ENCODE data around the gene C2orf68. TPM values are rescaled to one million over a fixed set of nuclear protein-coding genes. Genes with fewer than 3 reads are reported as not detected.
"Not testable (repeated sequence)": the region's sequence is repeated elsewhere in the genome, so short reads cannot be mapped to it uniquely, and the experiment has no call there.

The C2orf68 gene
- total RNA-seq, 1 donor from 2014 or later, result 36.3 TPM

DNA sequence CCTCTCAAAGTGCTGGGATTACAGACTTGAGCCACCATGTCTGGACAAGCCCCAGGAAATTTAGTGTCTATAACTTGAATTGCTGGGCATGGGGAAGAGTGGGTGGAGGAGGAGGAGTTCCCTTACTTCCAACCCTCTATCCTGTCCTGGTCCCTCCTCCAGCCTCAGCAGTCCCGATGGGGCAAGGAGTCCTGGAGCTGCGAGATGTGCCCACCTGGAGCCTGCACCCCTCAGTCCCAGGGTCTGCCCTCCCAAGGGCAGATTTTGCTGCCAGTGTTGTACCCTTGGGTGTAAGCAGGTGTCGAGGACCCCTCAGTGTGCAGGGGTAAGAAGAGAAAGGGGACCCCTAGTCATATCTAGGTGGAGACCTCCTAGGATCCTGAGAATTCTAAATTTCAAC, 31.7 kb downstream of the C2orf68 start:
- Mint-ChIP-seq H3K4me3 (peak overlapping the region; percentile 63), H3K4me1 (ENCODE audit: low read depth) (peaks cover 52% of the 10 kb centered on the region), H3K27ac (no peak overlapping the region), H3K27me3 (ENCODE audit: insufficient read depth) (no peaks in the 10 kb centered on the region), H3K36me3 (ENCODE audit: low read depth) (peaks cover 20% of the 10 kb centered on the region), H3K9me3 (no peaks in the 10 kb centered on the region)
- intact Hi-C loops (cut with micrococcal nuclease), result no loop called here
- no peak for DNase-seq (ENCODE audit: low spot score)

DNA sequence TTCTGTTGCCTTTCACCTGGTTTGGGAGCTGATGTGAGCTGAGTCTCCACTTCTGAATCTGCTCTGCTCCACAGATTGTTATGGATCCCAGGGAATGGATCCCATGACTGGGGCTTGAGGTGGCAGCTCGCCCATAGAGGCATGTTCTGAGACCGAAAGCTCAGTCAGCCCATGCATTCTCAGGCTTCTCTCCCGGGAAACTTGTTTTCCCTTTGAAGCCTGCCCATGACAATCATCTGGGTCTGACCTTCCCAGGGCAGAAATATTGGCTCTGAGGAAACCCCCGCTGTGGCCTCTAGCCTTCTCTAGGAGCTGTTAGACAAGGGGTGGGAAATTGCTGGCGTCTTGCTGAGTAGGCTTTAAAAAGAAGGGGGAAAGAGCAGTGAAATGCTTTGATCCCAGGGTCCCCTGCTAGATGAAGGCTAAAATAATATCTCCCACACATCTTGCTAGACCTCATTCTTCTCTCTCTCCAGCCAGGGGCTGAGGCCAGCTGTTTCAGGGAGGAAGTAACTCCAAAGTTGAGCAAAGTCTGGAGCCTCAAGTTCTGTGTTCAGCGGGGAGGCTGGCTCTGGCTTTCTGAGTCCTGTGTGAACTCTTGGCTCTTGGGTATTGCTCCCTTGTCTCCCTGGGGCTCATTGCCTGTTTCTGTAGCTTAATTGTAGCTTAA, 32.5 kb downstream of the C2orf68 start:
- H3K9me3 Mint-ChIP-seq, result no peaks in the 10 kb centered on the region
- H3K36me3 Mint-ChIP-seq (ENCODE audit: low read depth), result peaks cover 20% of the 10 kb centered on the region

DNA sequence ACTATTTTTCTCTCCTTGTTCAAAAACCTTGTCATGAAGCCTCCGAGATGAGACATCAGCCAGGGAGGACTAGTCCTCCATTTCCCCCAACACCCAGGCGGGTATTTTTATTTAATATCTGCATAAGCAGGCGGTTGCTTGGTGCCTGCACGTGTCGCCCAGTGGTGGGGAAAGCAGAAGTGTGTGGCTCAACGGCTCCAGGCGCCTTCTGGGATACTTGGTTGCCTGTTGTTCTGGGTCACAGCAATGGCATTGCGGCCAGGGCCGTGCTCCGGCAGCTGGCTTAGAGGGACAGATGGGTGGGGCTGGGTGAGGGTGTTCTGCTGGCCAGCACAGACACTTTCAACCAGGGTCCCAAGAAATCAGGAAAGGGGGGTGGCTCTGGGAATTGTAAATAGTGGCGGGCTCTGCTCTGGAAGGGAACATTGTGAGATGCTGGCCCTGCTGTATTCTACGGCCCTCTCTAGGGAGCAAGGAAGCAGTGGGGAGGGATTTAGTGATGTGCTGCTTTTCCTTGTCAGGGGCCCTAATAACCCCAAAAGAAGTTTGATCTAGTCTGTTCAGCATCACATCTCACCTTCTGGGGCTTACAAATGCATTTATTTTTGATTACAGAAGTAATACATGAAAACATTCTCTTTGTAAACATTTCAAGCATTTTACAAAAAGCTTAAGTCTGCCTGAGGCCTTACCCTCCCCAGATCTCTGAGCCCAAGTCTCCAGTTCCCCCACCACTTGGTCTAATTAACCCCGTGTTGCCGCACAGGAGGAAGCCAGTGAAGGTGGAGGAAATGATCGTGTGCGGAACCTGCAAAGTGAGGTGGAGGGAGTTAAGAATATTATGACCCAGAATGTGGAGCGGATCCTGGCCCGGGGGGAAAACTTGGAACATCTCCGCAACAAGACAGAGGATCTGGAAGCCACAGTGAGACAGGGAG, 33.4 kb downstream of the C2orf68 start:
- DNase-seq (ENCODE audit: low spot score), result no peak
- H3K27me3 Mint-ChIP-seq (ENCODE audit: insufficient read depth), result no peaks in the 10 kb centered on the region
- H3K4me3 Mint-ChIP-seq, result peak overlapping the region; percentile 91
- peaks cover 39% of the 10 kb centered on the region for H3K4me1 Mint-ChIP-seq (ENCODE audit: low read depth)
- peak overlapping the region; percentile 86 for H3K27ac Mint-ChIP-seq
- intact Hi-C loops (cut with micrococcal nuclease), result loop anchor here (1.0 to 2.0 kb wide), 2 partner anchors 16 to 17 kb away; partner anchors contain the start of genes GGCX and RNF181
- H3K9me3 Mint-ChIP-seq, result no peaks in the 10 kb centered on the region
- H3K36me3 Mint-ChIP-seq (ENCODE audit: low read depth), result peaks cover 19% of the 10 kb centered on the region

More for the DNA sequence above, 32.5 kb downstream of the C2orf68 start:
- H3K27me3 Mint-ChIP-seq (ENCODE audit: insufficient read depth), result no peaks in the 10 kb centered on the region
- peaks cover 45% of the 10 kb centered on the region for H3K4me1 Mint-ChIP-seq (ENCODE audit: low read depth)
- peak overlapping the region; percentile 91 for H3K4me3 Mint-ChIP-seq
- no peak overlapping the region for H3K27ac Mint-ChIP-seq
- DNase-seq (ENCODE audit: low spot score), result no peak
- intact Hi-C loops (cut with micrococcal nuclease), result loop anchor here (2.0 kb wide), 1 partner anchor 15 kb away; the partner anchor contains the start of gene RNF181

DNA sequence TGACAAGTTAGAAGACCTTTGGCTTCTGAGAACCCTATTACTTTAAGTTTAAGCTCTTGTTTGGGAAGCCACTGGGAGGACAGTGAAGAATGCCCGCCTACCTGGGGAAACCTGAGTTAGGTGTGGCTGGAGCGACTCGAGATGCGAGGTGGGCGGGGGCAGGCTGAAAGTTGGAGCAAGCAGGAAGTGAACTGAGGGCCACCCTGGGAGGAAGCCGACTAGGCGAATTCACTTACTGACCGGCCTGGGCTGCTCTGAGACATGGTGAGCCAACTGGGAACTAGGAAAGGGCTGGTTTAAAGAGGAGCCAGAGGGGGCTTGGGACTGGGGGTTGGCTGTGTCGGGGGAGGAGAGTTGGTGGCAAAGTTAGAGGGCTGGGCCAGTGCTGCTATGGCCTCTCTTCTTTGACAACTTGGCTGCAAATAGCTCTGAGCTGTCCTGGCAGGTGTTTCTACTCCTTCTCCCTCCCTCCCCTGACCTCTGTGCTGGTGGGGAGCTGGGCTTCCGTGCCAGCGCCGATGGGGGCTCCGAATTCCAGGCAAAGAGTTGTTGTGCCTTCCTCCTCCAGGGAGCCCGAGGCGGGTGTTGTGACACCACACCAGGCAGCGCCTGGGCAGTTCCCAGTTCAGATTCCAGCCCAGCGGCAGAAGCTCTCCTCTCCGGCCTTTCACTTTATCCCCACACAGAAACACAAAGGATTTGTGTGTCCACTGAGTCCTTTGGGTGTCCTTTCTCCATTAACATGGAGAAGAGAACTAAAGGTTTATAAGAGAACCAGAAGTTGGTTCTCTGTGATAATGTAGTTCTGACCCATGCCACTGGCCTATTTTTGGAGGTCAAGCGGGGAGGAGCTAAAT, 34.3 kb downstream of the C2orf68 start, which contains the start of gene VAMP8:
Gene VAMP8, plus strand, starts transcription at position 201 of the 857 bp plus-strand sequence. Its CDS starts 61 bp downstream, at position 262.
- intact Hi-C loops (cut with micrococcal nuclease), result loop anchor here (1.0 to 2.0 kb wide), 2 partner anchors 16 to 17 kb away; partner anchors contain the start of genes GGCX and RNF181
- Mint-ChIP-seq H3K27ac (peak within 1 kb of the TSS; percentile 86), H3K4me1 (ENCODE audit: low read depth) (peaks cover 35% of the 10 kb centered on the region), H3K9me3 (no peaks in the 10 kb centered on the region), H3K36me3 (ENCODE audit: low read depth) (peaks cover 17% of the 10 kb centered on the region), H3K4me3 (peak within 1 kb of the TSS; percentile 91), H3K27me3 (ENCODE audit: insufficient read depth) (peaks cover 3% of the 10 kb centered on the region)
- peak; percentile 52 for DNase-seq (ENCODE audit: low spot score)

DNA sequence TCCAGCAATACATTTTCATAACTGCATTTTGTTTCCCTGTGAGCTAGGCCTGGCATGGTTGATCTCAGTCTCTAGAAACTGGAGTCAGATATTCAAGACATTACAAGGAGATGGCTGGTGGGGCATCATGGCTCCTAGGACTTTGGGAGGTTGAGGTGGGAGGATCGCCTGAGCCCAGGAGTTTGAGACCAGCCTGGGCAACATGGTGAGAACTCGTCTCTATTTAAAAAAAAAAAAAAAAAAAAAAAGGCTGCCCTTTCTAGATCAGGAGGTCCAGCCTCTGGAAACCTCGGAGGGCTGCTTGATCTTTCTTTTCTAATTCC, 34.8 kb downstream of the C2orf68 start:
- Mint-ChIP-seq H3K27ac (peak overlapping the region; percentile 86), H3K4me3 (peak overlapping the region; percentile 91), H3K4me1 (ENCODE audit: low read depth) (peaks cover 35% of the 10 kb centered on the region), H3K27me3 (ENCODE audit: insufficient read depth) (peaks cover 6% of the 10 kb centered on the region), H3K36me3 (ENCODE audit: low read depth) (peaks cover 14% of the 10 kb centered on the region), H3K9me3 (no peaks in the 10 kb centered on the region)
- intact Hi-C loops (cut with micrococcal nuclease), result no loop called here
- no peak for DNase-seq (ENCODE audit: low spot score)

DNA sequence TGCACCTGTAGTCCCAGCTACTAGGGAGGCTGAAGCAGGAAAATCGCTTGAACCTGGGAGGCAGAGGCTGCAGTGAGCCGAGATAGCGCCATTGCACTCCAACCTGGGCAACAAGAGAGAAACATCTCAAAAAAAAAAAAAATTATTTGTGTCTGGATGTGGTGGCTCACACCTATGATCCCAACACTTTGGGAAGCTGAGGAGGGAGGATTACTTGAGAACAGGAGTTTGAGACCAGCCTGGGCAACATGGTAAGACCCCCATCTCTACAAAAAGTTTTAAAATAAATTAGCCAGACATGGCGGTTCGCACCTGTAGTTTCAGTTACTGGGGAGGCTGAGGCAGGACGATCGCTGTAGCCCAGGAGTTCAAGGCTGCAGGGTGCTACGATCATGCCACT, 36.1 kb downstream of the C2orf68 start:
- Mint-ChIP-seq H3K9me3 (no peaks in the 10 kb centered on the region), H3K4me1 (ENCODE audit: low read depth) (peaks cover 35% of the 10 kb centered on the region), H3K36me3 (ENCODE audit: low read depth) (peaks cover 7% of the 10 kb centered on the region), H3K27me3 (ENCODE audit: insufficient read depth) (peaks cover 13% of the 10 kb centered on the region), H3K27ac (no peak overlapping the region), H3K4me3 (no peak overlapping the region)
- intact Hi-C loops (cut with micrococcal nuclease), result no loop called here
- DNase-seq (ENCODE audit: low spot score), result no peak

DNA sequence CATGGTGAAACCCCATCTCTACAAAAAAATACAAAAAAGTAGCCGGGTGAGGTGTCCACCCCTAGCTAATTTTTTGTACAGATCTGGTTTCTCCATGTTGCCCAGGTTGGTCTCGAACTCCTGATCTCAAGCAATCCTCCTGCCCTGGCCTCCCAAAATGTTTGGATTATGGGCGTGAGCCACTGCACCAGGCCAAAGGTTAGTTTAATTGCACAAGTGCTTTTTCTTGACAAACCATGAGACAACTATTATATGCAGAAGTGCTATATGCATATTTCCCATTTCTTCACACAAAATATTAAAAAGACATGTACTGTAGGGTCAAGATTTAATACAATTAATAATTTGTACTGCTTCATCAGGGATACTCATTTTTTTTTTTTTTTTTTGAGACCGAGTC, 45.6 kb downstream of the C2orf68 start:
- H3K4me1 Mint-ChIP-seq (ENCODE audit: low read depth), result peaks cover 9% of the 10 kb centered on the region
- no peak overlapping the region for H3K4me3 Mint-ChIP-seq
- peaks cover 17% of the 10 kb centered on the region for H3K27me3 Mint-ChIP-seq (ENCODE audit: insufficient read depth)
- intact Hi-C loops (cut with micrococcal nuclease), result no loop called here
- H3K27ac Mint-ChIP-seq, result no peak overlapping the region
- no peak for DNase-seq (ENCODE audit: low spot score)
- no peaks in the 10 kb centered on the region for H3K9me3 Mint-ChIP-seq
- H3K36me3 Mint-ChIP-seq (ENCODE audit: low read depth), result no peaks in the 10 kb centered on the region

DNA sequence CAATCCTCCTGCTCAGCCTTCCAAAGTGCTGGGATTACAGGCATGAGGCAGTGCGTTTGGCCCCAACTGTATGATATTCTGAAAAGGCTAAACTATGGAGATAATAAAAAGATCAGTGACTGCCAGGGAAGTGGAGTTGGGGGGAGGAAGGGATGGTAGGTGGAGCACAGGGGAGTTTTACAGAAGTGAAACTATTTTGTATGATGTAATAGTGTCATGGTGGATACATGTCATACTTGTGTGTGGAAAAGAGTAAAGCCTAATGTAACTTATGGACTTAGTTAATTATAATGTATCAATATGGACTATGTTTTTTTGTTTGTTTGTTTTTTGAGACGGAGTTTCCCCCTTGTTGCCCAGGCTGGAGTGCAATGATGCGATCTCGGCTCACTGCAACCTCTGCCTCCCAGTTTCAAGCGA, 47.7 kb downstream of the C2orf68 start:
- H3K27ac Mint-ChIP-seq, result no peak overlapping the region
- no peak for DNase-seq (ENCODE audit: low spot score)
- no peak overlapping the region for H3K4me3 Mint-ChIP-seq
- intact Hi-C loops (cut with micrococcal nuclease), result no loop called here
- no peaks in the 10 kb centered on the region for H3K36me3 Mint-ChIP-seq (ENCODE audit: low read depth)
- H3K9me3 Mint-ChIP-seq, result no peaks in the 10 kb centered on the region
- peaks cover 3% of the 10 kb centered on the region for H3K27me3 Mint-ChIP-seq (ENCODE audit: insufficient read depth)
- H3K4me1 Mint-ChIP-seq (ENCODE audit: low read depth), result peaks cover 27% of the 10 kb centered on the region

DNA sequence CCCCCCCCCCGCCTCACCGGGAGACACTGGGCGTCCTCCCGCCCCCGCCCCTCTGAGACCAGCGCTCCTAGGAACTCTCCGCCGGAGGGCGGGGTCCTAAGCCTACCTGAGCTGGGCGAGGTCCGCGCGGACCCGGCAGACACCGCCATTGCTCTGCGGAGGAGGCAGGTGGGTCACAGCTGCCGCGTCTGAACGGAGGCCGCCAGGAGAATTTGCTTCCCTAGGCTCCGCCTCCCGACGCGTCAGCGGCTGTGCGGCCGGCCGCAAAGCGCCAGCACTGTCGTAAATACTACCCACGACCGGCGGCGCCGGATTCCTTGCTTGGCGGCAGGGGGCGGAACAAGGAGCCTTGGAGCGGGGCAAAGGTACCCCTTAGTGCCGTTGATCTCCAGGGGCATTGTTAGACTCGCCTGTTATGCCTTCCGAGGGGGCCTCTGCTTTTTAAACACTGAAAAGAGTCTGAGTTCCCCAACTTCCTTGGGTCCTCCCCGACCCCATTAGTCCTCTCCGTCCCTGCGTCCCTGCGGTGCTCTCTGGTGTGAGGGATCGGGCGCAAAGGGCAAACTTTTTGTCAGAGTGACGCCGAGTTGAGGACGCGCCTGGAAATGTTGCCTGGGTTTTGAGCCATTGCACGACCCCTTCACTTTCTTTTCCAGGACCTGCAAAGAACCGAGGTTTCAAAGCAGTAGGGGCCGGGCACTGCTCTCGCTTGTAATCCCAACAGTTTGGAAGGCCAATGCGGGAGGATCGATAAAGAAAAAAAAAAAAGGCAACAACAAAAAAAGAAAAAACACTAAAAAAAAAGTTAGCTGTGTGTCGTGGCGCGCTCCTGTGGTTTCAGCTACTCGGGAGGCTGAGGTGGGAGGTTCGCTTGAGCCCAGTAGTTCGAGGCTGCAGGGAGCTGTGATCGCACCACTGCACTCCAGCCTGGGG, 50.3 kb downstream of the C2orf68 start, which contains the start of gene GGCX:
Gene GGCX, minus strand, starts transcription at position 214 of the 933 bp plus-strand sequence. Its CDS starts 65 bp downstream, at position 149.
- peak; percentile 88 for DNase-seq (ENCODE audit: low spot score)
- Mint-ChIP-seq H3K9me3 (no peaks in the 10 kb centered on the region), H3K4me1 (ENCODE audit: low read depth) (peaks cover 36% of the 10 kb centered on the region), H3K4me3 (peak within 1 kb of the TSS; percentile 94), H3K36me3 (ENCODE audit: low read depth) (peaks cover 5% of the 10 kb centered on the region), H3K27me3 (ENCODE audit: insufficient read depth) (no peaks in the 10 kb centered on the region), H3K27ac (peak within 1 kb of the TSS; percentile 81)
- intact Hi-C loops (cut with micrococcal nuclease), result loop anchor here (1.0 to 2.0 kb wide), 7 partner anchors 17 to 207 kb away; partner anchors contain the start of genes ELMOD3, MAT2A, RETSAT and RNF181

DNA sequence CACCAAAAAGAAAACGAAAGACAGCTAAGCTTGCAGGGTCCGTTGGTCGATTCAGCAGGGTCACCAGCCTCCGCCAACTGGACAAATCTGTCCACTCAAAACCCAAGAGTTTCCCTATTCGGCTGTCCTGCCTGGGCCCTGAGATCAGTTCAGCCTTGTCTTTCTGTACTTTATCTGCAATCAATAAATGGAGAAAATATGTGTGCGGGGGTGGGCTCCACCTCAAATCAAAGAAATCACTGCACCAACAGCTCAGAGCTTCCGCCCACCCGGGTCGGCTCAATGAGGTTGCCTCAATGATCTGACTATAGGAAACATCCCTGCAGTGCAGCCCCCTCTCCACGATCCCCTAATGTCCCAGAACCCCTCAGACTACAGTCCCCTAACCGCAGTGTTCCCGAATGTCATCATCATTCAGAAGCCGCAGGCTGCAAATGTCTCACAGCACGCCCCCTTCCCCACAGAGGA, 51.0 kb downstream of the C2orf68 start:
- H3K9me3 Mint-ChIP-seq, result no peaks in the 10 kb centered on the region
- peak overlapping the region; percentile 94 for H3K4me3 Mint-ChIP-seq
- H3K27ac Mint-ChIP-seq, result peak overlapping the region; percentile 81
- no peaks in the 10 kb centered on the region for H3K27me3 Mint-ChIP-seq (ENCODE audit: insufficient read depth)
- H3K4me1 Mint-ChIP-seq (ENCODE audit: low read depth), result peaks cover 36% of the 10 kb centered on the region
- no peak for DNase-seq (ENCODE audit: low spot score)
- peaks cover 8% of the 10 kb centered on the region for H3K36me3 Mint-ChIP-seq (ENCODE audit: low read depth)
- intact Hi-C loops (cut with micrococcal nuclease), result loop anchor here (1.0 to 2.0 kb wide), 7 partner anchors 17 to 207 kb away; partner anchors contain the start of genes ELMOD3, MAT2A, RETSAT and RNF181

DNA sequence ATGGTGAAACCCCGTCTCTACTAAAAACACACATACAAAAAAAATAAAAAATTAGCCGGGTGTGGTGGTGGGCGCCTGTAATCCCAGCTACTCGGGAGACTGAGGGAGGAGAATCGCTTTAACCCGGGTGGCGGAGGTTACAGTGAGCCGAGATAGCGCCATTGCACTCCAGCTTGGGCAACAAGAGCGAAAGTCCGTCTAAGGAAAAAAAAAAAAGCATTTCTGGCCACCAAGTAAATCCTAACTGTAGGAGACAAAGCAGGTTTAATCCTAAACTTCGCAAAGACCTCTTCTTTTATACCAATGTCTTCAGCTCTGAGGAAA, 51.5 kb downstream of the C2orf68 start:
- Mint-ChIP-seq H3K27ac (peak overlapping the region; percentile 81), H3K4me1 (ENCODE audit: low read depth) (peaks cover 36% of the 10 kb centered on the region), H3K4me3 (peak overlapping the region; percentile 94)
- H3K9me3 Mint-ChIP-seq; DNase-seq (ENCODE audit: low spot score); H3K27me3 Mint-ChIP-seq (ENCODE audit: insufficient read depth); H3K36me3 Mint-ChIP-seq (ENCODE audit: low read depth): not testable (repeated sequence)
- intact Hi-C loops (cut with micrococcal nuclease), result loop anchor here (2.0 kb wide), 1 partner anchor 56 kb away; the partner anchor contains the start of gene USP39
